Hepatocyte (in vitro differentiated cells): ENCODE results near the gene WDR35.

Experiments used
- EZH2 ChIP-seq: fragments of 200-600 bp; sonication (generic); IDR thresholded peaks from 2 replicates; pipeline ENCODE4 v1.6.1; 2016; ENCODE audit warnings: antibody characterized with exemption, mild to moderate bottlenecking, borderline replicate concordance
- EZH2phosphoT487 ChIP-seq: fragments of 200-600 bp; sonication (generic); IDR thresholded peaks from one replicate; pipeline ENCODE4 v1.6.1; 2018; ENCODE audit warnings: antibody characterized with exemption, mild to moderate bottlenecking, low read depth, moderate library complexity; ENCODE audit not compliant: unreplicated experiment, severe bottlenecking
- TF ChIP-seq, protein P1 (sequence below): fragments of 200-600 bp; sonication (generic); IDR thresholded peaks from 2 replicates; pipeline ENCODE4 v1.5.1; 2016; ENCODE audit warnings: antibody characterized with exemption, mild to moderate bottlenecking; ENCODE audit not compliant: poor library complexity

GRCh38 chr2:19871836-19872235, 118.1 kb downstream of the WDR35 start:
- TF ChIP-seq, protein P1, sequence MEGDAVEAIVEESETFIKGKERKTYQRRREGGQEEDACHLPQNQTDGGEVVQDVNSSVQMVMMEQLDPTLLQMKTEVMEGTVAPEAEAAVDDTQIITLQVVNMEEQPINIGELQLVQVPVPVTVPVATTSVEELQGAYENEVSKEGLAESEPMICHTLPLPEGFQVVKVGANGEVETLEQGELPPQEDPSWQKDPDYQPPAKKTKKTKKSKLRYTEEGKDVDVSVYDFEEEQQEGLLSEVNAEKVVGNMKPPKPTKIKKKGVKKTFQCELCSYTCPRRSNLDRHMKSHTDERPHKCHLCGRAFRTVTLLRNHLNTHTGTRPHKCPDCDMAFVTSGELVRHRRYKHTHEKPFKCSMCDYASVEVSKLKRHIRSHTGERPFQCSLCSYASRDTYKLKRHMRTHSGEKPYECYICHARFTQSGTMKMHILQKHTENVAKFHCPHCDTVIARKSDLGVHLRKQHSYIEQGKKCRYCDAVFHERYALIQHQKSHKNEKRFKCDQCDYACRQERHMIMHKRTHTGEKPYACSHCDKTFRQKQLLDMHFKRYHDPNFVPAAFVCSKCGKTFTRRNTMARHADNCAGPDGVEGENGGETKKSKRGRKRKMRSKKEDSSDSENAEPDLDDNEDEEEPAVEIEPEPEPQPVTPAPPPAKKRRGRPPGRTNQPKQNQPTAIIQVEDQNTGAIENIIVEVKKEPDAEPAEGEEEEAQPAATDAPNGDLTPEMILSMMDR = no peak
- TF ChIP-seq EZH2phosphoT487 (no peak), EZH2 (no peak)
